ENCODE results near the gene LRRC37A3.
"Not testable (repeated sequence)": the region's sequence is repeated elsewhere in the genome, so short reads cannot be mapped to it uniquely, and the experiment has no call there.

Gene LRRC37A3

GRCh38 chr17:64920026-64920418, 744 bp upstream of the LRRC37A3 start:
- TF ChIP-seq CTCF (conservative IDR thresholded peaks at IDR 0.05; ENCODE audit: low read depth, low read length): no peak
- DNase-seq (ENCODE audit: low read depth): no peak
- peak overlapping the region; percentile 68 for H3K4me3 ChIP-seq (ENCODE audit: low read length)

GRCh38 chr17:64918842-64919288, 413 bp downstream of the LRRC37A3 start:
- peak overlapping the region; percentile 68 for H3K4me3 ChIP-seq (ENCODE audit: low read length)
- not testable (repeated sequence) for DNase-seq (ENCODE audit: low read depth)

GRCh38 chr17:64917540-64917939, 1.7 kb downstream of the LRRC37A3 start:
- H3K4me3 ChIP-seq (ENCODE audit: low read length); DNase-seq (ENCODE audit: low read depth): not testable (repeated sequence)

- H3K4me3 ChIP-seq (ENCODE audit: low read length); DNase-seq (ENCODE audit: low read depth): not testable (repeated sequence)
These were observed 4.0 kb downstream of the LRRC37A3 start for GRCh38 chr17:64915244-64915643.

- not testable (repeated sequence) for H3K4me3 ChIP-seq (ENCODE audit: low read length); DNase-seq (ENCODE audit: low read depth)
These were observed 9.1 kb downstream of the LRRC37A3 start for GRCh38 chr17:64910191-64910514.

GRCh38 chr17:64909511-64910190, 9.6 kb downstream of the LRRC37A3 start:
- H3K4me3 ChIP-seq (ENCODE audit: low read length); DNase-seq (ENCODE audit: low read depth): not testable (repeated sequence)

GRCh38 chr17:64904069-64904468, 15.2 kb downstream of the LRRC37A3 start:
- H3K4me3 ChIP-seq (ENCODE audit: low read length); DNase-seq (ENCODE audit: low read depth): not testable (repeated sequence)

GRCh38 chr17:64897136-64897535, 22.1 kb downstream of the LRRC37A3 start:
- DNase-seq (ENCODE audit: low read depth): not testable (repeated sequence)

GRCh38 chr17:64874210-64874609, 45.1 kb downstream of the LRRC37A3 start:
- not testable (repeated sequence) for DNase-seq (ENCODE audit: low read depth); H3K4me3 ChIP-seq (ENCODE audit: low read length)

More at GRCh38 chr17:64897136-64897535, 22.1 kb downstream of the LRRC37A3 start:
- not testable (repeated sequence) for H3K4me3 ChIP-seq (ENCODE audit: low read length)

- DNase-seq (ENCODE audit: low read depth); H3K4me3 ChIP-seq (ENCODE audit: low read length): not testable (repeated sequence)
- TF ChIP-seq CTCF (conservative IDR thresholded peaks at IDR 0.05; ENCODE audit: low read depth, low read length): peak; percentile 65
These were observed 71.5 kb downstream of the LRRC37A3 start for GRCh38 chr17:64847504-64848466.

- H3K4me3 ChIP-seq (ENCODE audit: low read length): not testable (repeated sequence)
- peak; percentile 5 for DNase-seq (ENCODE audit: low read depth)
These were observed 72.4 kb downstream of the LRRC37A3 start for GRCh38 chr17:64846892-64847291.

- DNase-seq (ENCODE audit: low read depth); H3K4me3 ChIP-seq (ENCODE audit: low read length): not testable (repeated sequence)
These were observed 75.4 kb downstream of the LRRC37A3 start for GRCh38 chr17:64843918-64844317.

- H3K4me3 ChIP-seq (ENCODE audit: low read length); DNase-seq (ENCODE audit: low read depth): not testable (repeated sequence)
These were observed 76.4 kb downstream of the LRRC37A3 start for GRCh38 chr17:64842900-64843299.

GRCh38 chr17:64840960-64841359, 78.3 kb downstream of the LRRC37A3 start:
- not testable (repeated sequence) for H3K4me3 ChIP-seq (ENCODE audit: low read length); DNase-seq (ENCODE audit: low read depth)

GRCh38 chr17:64838513-64838912, 80.8 kb downstream of the LRRC37A3 start:
- not testable (repeated sequence) for DNase-seq (ENCODE audit: low read depth); H3K4me3 ChIP-seq (ENCODE audit: low read length)

GRCh38 chr17:64837018-64837761, 82.1 kb downstream of the LRRC37A3 start:
- peak overlapping the region; percentile 61 for H3K4me3 ChIP-seq (ENCODE audit: low read length)
- peak; percentile 22 for DNase-seq (ENCODE audit: low read depth)

- peak overlapping the region; percentile 61 for H3K4me3 ChIP-seq (ENCODE audit: low read length)
- not testable (repeated sequence) for DNase-seq (ENCODE audit: low read depth)
These were observed 82.7 kb downstream of the LRRC37A3 start for GRCh38 chr17:64836623-64837017.

Measured in retinal pigment epithelial cell (primary cell).